ENCODE measurements around the gene CLRN2.
"Not testable (repeated sequence)": the region's sequence is repeated elsewhere in the genome, so short reads cannot be mapped to it uniquely, and the experiment has no call there.

CLRN2 gene

DNA sequence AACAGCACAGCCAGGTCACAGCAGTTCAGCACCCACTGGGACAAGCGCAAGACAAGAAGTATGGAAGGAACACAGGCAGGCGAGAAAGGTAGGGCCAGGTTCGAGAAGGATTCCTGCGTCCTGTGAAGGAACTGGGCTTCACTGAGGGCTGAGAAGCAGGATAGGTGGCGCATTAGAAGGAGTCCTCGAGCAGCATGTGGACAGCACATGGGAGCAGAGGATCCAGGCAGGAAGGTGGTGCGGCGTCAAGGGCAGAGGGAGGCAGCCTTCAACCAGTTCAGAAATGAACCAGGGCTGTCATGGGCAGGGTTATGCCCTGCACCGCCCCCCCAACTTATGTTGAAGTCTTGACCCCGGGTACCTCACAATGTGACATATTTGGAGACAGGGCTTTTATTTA, 31.3 kb downstream of the CLRN2 start:
- no peak for DNase-seq

DNA sequence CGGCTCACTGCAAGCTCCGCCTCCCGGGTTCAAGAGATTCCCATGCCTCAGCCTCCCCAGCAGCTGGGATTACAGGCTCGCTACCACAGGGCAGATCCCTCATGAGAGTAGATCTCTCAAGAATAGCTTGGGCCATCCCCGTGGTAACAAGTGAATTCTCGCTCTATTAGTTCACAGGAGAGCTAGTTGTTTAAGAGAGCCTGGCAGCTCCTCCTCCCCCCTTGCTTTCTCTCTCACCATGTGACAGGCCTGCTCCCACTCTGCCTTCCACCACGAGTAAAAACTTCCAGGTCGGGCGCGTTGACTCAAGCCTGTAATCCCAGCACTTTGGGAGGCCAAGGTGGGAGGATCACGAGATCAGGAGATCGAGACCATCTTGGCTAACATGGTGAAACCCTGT, 31.7 kb downstream of the CLRN2 start:
- DNase-seq, result no peak

DNA sequence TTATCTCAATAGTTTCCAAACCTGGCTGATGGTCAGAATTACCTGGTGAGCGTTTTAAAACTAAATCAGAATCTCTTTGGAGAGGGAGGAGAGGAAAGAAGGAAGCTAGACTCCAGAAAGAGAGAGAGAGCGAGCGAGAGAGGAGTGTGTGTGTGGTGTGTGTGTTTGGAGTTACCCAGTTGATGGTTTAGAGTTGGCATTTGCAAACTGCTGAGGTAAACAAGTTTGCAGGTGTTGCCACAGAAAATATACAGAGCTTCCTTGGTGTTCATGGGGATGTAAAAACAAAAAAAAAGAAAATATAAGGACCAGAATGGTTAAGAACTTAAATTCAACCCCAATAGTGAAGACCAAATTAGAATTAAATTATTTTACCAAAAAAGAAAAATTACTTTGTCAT, 35.6 kb downstream of the CLRN2 start:
- DNase-seq, result no peak

DNA sequence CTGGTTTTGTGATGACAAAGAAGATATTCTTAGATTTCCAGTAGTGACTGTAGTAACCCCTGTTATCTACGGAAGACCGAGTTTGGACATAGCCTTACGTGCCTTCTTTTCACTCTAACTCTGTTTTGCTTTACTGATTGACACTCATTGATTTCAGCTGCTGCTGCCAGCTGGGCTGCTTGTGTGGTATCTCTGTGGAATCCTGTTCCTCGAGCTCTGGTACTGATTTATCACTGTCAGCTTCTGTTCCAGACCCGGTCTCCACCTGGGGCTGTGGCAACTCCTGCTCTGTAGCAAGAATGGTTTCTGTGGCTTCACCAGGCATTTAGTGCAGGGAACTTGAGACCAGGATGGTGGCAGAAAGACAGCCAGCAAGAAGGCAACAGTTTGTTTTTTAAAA, 37.5 kb downstream of the CLRN2 start:
- no peak for DNase-seq

DNA sequence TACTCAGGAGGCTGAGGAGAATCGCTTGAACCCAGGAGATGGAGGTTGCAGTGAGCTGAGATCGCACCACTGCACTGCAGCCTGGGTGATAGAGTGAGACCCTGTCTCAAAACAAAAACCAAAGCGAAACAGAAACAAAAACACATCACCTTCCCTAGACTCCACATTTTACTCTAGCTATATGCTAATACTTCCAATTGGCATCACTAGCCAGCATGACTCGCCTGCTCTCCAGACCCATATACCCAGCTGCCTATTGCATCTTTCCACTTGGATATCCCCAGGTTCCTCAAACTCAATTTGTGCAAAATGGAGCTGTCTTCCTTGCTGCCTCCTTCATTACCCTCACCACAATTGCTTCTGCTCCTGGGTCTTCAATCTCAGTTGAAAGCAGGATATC, 39.6 kb downstream of the CLRN2 start:
- no peak for DNase-seq

DNA sequence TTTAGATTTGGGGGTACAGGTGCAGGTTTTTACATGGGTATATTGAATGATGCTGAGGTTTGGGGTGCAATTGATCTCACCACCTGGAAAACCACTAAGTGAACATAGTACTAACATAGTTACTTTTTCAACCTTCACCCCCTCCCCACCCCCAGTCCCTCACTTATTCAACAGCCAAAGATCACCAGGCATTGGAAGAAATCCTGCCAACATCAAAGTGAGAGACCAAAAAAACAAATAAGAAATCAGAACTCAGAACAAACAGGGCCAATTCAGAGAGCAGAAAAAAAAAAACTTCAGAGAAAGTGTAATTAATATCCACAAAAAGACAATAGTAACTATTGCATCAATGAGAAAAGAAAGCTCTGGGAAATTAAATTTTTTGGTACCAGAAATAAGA, 41.5 kb downstream of the CLRN2 start:
- no peak for DNase-seq

DNA sequence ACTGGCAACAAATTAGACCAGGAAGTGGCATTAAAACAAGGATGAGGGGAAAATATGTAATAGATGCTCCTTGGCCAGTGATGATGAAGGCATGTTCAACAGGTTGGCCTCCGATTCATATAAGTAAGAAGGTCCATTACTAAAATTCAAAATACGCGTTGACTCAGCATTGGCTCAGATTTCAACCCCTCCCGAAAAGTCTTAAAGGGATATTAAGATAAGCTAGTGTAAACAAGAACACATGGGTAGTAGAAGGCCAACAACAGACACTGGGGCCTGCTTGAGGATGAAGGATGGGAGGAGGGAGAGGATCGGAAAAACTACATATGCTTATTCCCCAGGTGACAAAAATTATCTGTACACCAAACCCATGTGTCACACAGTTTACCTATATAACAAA, 42.9 kb downstream of the CLRN2 start:
- DNase-seq, result no peak

DNA sequence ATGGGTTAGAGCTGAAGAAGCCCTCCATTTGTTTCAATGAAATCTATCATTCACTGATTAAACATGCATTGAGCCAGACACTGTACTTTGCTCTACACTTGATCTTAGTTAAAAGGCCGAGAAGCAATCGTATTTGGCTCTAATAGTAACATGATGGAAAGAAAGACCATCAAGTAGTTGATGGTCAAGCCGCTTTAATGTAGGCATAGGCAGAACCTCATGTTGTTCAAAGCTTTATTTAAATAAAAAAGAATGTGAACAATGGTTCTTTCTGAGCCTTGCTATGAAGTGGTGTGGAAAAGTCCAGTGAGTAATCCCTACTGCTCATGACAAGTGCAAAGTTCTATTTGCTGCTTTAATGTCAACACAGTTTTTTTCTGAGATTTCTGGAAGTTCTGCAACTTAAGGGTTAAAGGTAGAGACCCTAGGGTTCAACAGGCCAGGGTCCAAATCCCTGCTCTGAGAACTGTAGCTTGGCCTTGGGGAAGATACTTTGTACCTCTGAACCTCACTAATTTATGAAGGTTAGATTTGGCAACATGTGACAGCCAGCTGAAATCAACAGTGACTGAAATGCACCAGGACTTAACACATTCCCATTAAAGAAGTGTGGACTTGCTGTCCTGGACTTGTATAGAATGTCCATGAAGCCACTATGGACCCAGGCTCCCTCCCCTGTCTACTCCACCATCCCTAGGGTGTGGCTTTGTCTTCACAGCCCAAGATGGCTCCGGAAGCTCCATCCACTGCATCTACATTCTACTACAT, 44.2 kb downstream of the CLRN2 start:
- no peak for DNase-seq

DNA sequence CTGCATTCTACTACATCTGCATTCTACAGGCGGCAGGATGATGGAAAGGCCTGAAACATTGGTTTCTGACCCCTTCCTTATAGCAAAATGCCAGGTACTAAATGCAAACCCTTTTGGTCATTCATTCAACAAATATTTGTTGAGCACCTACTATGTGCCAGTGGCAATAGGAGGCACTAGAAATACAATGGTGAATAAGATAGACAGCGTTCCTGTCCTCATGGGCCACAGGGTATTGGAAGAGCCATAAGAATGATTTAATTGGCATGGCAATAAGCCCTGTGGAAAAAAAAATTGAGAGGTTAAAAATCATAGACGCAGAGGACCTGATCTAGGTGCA, 44.7 kb downstream of the CLRN2 start:
- DNase-seq, result no peak

DNA sequence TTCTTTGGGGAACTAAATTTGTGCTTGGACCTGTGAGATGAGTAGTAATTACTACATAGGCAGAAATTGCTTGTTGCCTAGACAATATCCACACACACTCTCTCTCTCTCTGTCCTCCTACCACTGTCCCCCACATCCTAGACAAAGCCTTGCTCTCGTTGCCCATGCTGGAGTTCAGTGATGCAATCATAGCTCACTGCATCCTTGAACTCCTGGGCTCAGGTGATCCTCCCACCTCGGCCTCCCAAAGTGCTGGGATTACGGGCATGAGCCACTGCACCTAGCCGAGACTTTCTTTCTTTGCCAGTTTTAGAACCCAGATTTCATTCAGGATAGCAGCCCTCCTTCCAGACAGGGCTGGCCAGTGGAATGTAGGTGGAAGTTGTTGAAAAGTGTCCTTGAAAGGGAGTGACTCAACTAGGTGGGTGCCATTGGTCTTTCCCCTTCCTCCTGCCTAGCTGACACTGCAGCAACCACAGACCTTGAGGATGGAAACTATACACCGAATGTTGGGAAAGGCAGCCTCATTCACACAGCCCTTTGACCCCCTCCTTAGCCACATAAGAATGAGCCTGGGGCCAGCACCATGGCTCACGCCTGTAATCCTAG, 45.2 kb downstream of the CLRN2 start:
- no peak for DNase-seq

DNA sequence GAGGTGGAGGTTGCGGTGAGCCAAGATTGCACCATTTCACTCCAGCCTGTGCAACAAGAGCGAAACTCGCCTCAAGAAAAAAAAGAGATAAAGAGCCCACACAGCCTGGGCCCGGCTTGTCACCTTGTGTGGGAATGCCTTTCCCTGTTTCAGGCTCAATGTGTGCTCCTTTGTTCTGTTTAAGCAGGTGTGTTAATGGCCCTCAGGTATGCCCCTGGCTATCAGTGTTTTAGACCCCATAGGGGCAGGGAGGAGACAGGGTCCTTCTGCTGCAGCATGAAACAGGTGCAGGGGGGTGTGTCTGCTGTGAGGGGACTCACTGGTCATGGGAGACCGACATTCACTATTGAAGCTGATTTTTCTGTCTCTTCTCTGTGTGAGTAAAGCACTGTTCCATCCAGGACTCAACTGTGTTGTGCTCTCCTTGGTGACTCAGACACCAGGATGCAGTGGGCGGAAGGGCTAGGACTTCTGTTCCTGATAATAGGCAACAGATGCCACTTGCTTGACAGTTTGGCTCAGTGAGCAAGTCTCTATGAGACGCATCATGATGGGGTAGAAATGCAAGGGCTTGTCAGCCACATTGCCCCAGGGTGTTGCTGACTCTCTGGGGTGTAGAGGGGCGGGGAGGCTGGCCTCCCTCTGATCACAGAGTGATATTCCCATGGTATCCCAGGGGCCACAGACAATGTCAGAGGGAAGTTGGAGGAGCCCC, 46.4 kb downstream of the CLRN2 start:
- DNase-seq, result no peak

DNA sequence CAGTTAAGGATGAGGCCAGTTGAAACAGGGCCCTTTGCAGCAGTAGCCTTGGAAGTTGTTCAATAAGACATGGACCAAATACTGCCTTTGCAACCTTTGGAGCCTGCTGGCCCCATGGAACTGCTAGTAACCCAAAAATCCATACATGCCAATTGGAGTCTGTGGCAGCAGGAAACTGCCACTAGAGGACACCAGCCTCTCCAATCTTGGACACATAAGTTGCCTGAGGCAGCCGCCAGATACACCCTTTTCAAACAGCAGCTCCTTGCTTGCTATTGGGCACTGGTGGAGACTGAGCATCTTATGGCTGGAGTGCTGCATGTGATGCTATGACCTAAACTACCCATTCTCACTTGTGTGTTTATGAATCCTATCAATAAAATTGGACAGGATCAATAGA, 47.2 kb downstream of the CLRN2 start:
- no peak for DNase-seq

DNA sequence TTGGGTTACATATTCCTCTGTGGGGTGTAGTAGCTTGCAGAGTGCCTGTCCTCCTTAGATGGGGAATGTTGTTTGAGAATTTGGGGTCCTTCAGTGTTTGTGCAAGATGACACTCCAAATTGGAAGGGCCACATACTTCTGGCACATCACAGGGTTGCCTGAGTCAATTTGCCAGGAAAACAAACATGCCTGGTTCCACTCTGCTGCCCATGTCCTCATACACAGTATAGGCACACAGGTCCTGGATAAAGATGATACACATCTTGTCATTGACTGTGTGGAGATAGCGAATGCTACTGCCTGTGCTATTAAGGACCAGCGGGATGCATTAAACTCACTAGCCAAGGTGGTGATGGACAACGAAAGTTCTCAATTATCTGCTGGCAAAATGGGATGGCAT, 50.9 kb downstream of the CLRN2 start:
- no peak for DNase-seq

DNA sequence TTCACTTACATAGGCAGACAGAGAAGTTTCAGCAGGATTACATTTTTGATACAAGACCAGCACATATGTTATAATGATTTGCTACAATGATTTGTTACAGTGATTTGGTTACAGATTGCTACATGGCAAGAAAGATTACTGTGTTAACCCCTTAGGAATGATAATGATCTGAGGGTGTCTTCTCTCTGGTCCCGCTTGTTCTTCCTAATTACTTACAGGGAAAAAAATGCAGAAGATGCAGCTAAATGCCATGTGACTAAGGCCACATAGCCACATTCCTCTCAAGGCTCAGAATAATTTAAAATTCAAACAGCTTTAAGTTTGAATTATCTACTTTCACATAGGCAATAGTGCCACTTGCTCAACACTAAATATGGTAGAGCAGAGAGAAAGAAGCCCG, 52.3 kb downstream of the CLRN2 start:
- DNase-seq, result no peak

DNA sequence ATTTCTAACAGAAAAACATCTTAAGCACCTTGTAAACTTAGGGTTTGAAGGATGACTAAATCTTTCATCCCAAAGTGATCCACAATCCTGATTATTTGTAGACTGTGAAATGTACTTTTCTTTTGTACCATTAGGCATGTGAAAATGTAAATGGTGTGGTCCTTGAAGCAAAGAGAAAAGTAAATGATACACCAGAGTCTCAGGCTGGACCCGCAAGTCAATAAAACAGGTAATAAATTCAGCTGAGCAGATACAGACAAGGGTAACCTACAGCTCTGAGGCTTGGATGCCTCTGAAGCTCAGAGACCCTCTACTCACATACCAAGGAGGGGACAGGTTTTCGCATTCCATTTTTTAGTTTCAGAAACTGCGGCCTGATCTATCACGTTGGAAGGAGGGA, 59.2 kb downstream of the CLRN2 start:
- DNase-seq, result no peak

DNA sequence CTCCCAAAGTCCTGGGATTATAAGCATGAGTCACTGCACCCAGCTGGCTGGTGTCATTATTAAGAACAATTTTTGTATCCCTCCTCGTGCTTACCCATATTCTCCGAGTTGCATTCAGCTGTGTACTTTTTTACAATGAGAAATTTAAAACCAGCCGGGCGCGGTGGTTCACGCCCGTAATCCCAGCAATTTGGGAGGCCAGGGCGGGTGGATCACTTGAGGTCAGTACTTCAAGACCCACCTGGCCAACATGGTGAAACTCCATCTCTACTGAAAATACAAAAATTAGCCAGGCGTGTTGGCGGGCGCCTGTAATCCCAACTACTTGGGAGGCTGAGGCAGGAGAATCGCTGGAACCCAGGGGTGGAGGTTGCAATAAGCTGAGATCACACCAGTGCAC, 60.2 kb downstream of the CLRN2 start:
- DNase-seq, result not testable (repeated sequence)
